ENCODE data around the gene ZNF837.

Gene ZNF837

DNA sequence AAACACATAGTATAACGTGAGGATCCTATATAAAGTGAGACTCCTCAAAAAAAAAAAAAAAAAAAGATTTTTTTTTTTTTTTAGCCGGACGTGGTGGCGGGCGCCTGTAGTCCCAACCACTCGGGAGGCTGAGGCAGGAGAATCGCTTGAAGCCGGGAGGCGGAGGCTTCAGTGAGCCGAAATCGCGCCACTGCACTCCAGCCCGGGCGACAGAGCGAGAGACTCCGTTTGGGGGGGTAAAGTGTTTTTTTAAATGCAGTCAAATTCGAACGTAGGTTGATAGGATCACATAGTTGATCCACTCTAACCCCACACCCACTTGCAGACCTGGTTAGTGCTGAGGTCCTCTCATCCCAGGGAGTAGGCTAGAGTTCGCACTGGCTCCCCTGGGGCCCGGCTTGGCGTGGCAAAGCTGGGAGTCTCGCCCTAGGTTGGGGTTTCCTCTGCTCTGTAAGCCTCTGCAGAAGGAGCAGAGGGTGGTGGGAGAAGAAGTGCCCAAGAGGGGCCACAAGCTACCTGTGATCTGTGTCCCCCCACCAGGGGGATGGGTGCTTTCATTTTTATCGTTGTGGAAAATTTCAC, 21.1 kb upstream of the ZNF837 start:
- H3K9me3 ChIP-seq (ENCODE audit: control insufficient read depth, low read depth, low read length), result no peaks in the 10 kb centered on the region
- peak overlapping the region; percentile 80 for H3K4me3 ChIP-seq (ENCODE audit: low read length)
- no peak overlapping the region for H3K27ac ChIP-seq (ENCODE audit: low read length)
- H3K4me1 ChIP-seq (ENCODE audit: control insufficient read depth, low read depth, low read length), result peaks cover 8% of the 10 kb centered on the region
- no peaks in the 10 kb centered on the region for H3K36me3 ChIP-seq (ENCODE audit: control insufficient read depth, low read depth, low read length)
- H3K9ac ChIP-seq (ENCODE audit: low read length), result peak overlapping the region; percentile 81
- peaks cover 6% of the 10 kb centered on the region for H3K27me3 ChIP-seq (ENCODE audit: control insufficient read depth, insufficient read depth, low read length)

DNA sequence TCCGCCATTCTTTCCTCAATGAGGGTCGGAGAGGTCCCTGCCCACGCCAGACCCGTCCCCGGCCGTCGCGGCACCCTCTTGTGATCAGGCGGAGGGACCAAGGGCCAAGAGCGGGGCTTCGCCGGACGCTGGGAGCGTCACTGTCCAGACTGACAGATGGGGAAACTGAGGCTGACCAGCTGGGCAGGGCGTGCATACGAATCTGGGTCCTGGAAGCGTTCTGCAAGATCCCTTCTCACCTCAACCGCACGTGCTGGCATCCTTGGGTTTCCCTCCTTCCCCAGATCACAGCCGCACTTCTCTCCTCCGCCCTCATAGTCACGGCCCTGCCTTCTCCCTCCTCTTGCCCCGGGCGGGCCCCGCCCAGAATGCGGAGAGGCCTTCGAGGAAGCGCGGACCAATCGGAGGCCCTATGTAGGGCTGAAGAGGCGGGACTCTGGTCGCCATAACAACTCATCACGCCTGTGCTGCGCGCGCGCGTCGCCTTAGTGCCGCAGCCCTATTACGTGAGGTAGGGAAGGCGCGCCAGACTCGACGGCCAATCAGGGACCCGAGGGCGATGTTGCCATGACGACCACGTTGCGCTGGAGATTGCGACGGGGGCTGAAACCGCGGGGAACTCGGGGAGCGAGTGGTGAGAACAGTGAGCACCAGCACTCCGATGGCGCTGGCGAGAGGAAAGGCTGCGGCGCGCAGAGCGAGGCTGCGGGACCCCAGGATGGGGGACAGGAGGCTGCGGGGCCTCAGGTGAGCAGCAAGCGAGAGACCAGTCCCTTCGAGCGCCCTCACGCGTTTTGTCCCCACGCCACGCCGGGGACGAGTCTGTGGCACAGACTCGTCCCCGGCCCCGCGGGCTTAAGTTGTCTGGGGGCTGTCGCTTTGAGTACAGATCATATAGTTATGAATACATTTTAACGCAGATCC, 20.3 kb upstream of the ZNF837 start:
- Histone ChIP-seq H3K4me1 (ENCODE audit: control insufficient read depth, low read depth, low read length) (peaks cover 8% of the 10 kb centered on the region), H3K27ac (ENCODE audit: low read length) (no peak overlapping the region), H3K9ac (ENCODE audit: low read length) (peak overlapping the region; percentile 81), H3K4me3 (ENCODE audit: low read length) (peak overlapping the region; percentile 85), H3K9me3 (ENCODE audit: control insufficient read depth, low read depth, low read length) (no peaks in the 10 kb centered on the region), H3K27me3 (ENCODE audit: control insufficient read depth, insufficient read depth, low read length) (peaks cover 8% of the 10 kb centered on the region), H3K36me3 (ENCODE audit: control insufficient read depth, low read depth, low read length) (no peaks in the 10 kb centered on the region)

DNA sequence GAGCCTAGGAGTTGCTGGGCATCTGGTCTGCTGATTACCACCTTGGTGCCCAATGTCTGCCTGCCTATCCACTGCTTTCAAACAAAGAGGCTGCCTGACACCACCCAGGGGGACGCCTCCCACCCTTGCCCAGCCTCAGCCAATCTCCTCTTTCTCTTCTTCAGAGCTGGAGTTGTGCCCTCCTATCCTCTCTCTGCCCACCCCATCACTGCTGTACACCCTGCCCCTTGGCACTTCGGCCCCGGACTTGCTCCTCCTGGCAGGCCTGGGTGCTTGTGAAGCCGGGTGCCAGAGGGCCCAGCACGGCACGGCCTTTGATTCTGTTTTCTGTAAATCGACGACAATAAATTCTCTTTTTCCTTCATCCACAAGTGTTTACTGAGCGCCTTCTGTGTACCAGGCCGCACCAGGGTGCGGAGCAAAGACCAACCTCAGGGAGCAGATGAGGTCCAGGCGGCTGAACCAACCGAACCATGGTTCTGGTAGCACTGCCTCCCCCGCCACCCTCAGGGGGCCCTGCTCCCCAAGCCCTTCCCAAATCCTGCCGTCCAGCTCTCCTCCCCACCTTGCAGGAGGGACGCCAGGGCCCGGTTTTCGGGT, 19.6 kb upstream of the ZNF837 start:
- Histone ChIP-seq H3K4me1 (ENCODE audit: control insufficient read depth, low read depth, low read length) (peaks cover 8% of the 10 kb centered on the region), H3K4me3 (ENCODE audit: low read length) (peak overlapping the region; percentile 85)

DNA sequence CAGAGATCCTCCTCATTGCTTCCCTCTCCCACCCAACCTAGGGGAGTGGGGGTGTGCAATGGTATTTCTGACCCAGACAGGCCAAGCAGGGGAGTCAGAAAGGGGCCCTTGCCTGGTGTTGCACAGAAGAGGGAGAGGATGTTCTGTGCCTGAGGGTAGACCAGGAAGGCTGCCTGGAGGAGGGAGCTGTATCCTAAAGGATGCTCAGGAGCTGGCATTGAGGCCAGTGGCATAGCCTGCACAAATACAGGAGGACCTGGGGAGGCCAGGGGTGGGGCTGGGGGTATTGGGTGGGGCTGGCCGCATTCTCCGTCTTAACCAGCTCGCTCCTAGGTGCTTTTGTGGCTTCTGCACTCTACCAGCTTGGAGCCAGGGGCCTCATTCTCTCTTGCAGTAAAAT, 19.1 kb upstream of the ZNF837 start:
- peaks cover 2% of the 10 kb centered on the region for H3K36me3 ChIP-seq (ENCODE audit: control insufficient read depth, low read depth, low read length)
- peaks cover 8% of the 10 kb centered on the region for H3K27me3 ChIP-seq (ENCODE audit: control insufficient read depth, insufficient read depth, low read length)
- no peak overlapping the region for H3K9ac ChIP-seq (ENCODE audit: low read length)
- H3K4me1 ChIP-seq (ENCODE audit: control insufficient read depth, low read depth, low read length), result peaks cover 8% of the 10 kb centered on the region
- H3K4me3 ChIP-seq (ENCODE audit: low read length), result no peak overlapping the region
- no peaks in the 10 kb centered on the region for H3K9me3 ChIP-seq (ENCODE audit: control insufficient read depth, low read depth, low read length)
- no peak overlapping the region for H3K27ac ChIP-seq (ENCODE audit: low read length)

More for the DNA sequence above, 19.6 kb upstream of the ZNF837 start:
- peak overlapping the region; percentile 37 for H3K9ac ChIP-seq (ENCODE audit: low read length)
- no peaks in the 10 kb centered on the region for H3K36me3 ChIP-seq (ENCODE audit: control insufficient read depth, low read depth, low read length)
- no peak overlapping the region for H3K27ac ChIP-seq (ENCODE audit: low read length)
- H3K27me3 ChIP-seq (ENCODE audit: control insufficient read depth, insufficient read depth, low read length), result peaks cover 8% of the 10 kb centered on the region
- no peaks in the 10 kb centered on the region for H3K9me3 ChIP-seq (ENCODE audit: control insufficient read depth, low read depth, low read length)

DNA sequence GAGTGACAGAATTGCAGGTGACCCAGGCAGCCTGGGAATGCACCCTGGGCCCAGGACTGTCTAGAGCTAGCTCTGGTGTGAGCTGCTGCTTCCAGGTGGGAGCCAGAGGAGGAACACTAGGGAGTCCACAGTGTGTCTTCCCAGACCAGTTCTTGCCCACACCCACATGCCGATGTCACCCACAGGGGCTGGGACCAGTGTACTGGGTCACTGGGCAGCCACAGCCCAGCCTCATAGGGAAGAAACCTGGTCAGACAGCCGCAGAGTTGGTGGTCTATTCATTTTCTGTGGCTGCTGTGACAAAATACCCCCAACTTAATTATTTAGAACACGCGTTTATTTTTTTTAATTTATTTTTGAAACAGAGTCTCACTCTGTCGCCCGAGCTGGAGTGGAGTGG, 17.7 kb upstream of the ZNF837 start:
- H3K9me3 ChIP-seq (ENCODE audit: control insufficient read depth, low read depth, low read length), result no peaks in the 10 kb centered on the region
- peaks cover 15% of the 10 kb centered on the region for H3K36me3 ChIP-seq (ENCODE audit: control insufficient read depth, low read depth, low read length)
- H3K27ac ChIP-seq (ENCODE audit: low read length), result no peak overlapping the region
- H3K9ac ChIP-seq (ENCODE audit: low read length), result no peak overlapping the region
- peaks cover 8% of the 10 kb centered on the region for H3K27me3 ChIP-seq (ENCODE audit: control insufficient read depth, insufficient read depth, low read length)
- H3K4me1 ChIP-seq (ENCODE audit: control insufficient read depth, low read depth, low read length), result peaks cover 8% of the 10 kb centered on the region
- no peak overlapping the region for H3K4me3 ChIP-seq (ENCODE audit: low read length)

DNA sequence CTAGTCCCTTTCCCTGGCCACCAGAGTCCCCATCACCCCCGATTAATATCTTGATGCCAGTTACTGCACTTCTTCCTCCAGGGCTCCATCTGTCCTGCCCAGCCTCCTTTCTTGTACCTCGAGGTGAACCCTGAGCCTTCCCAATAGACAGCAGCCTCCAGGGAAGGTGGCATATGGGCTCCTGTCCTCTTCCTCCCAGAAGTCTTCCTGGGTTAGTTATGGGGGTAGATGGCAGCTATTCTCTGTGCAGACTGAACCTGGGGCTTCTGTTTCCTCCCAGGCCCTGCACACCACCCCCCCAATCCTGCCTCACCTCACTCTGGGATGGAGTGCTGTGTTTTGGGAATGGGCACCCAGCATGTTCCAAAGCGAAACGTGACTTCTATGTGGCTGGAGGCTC, 17.3 kb upstream of the ZNF837 start:
- Histone ChIP-seq H3K9me3 (ENCODE audit: control insufficient read depth, low read depth, low read length) (no peaks in the 10 kb centered on the region), H3K36me3 (ENCODE audit: control insufficient read depth, low read depth, low read length) (peaks cover 20% of the 10 kb centered on the region), H3K4me1 (ENCODE audit: control insufficient read depth, low read depth, low read length) (peaks cover 8% of the 10 kb centered on the region), H3K27me3 (ENCODE audit: control insufficient read depth, insufficient read depth, low read length) (peaks cover 8% of the 10 kb centered on the region), H3K9ac (ENCODE audit: low read length) (no peak overlapping the region), H3K4me3 (ENCODE audit: low read length) (no peak overlapping the region), H3K27ac (ENCODE audit: low read length) (no peak overlapping the region)

DNA sequence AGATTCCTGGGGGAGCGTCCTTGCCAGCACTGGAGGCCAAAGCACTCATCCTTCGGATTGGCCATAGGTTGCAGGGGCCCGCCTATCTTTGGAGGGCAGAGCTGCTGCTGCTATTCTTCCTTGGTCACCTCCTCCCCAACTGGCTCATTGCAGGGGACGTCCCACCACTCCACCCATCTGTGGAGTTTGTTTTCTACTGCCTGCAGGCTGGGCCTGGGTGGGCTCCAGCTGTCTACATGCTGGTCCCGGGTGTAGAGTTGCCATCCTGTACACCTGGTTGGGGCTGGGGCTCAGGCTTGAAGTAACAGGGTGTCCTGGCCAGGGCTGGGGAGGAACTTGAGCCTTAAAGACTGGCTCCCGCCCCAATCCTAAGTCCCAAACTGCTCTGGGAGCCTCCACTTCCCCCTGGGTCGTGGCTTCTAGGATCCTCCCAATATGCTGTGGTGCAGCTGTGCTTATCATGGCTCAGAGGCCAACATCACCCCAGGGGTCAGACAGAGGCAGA, 16.8 kb upstream of the ZNF837 start:
- H3K27ac ChIP-seq (ENCODE audit: low read length), result no peak overlapping the region
- H3K9me3 ChIP-seq (ENCODE audit: control insufficient read depth, low read depth, low read length), result no peaks in the 10 kb centered on the region
- no peak overlapping the region for H3K9ac ChIP-seq (ENCODE audit: low read length)
- peaks cover 25% of the 10 kb centered on the region for H3K36me3 ChIP-seq (ENCODE audit: control insufficient read depth, low read depth, low read length)
- H3K4me1 ChIP-seq (ENCODE audit: control insufficient read depth, low read depth, low read length), result peaks cover 8% of the 10 kb centered on the region
- H3K27me3 ChIP-seq (ENCODE audit: control insufficient read depth, insufficient read depth, low read length), result peaks cover 8% of the 10 kb centered on the region
- H3K4me3 ChIP-seq (ENCODE audit: low read length), result no peak overlapping the region

DNA sequence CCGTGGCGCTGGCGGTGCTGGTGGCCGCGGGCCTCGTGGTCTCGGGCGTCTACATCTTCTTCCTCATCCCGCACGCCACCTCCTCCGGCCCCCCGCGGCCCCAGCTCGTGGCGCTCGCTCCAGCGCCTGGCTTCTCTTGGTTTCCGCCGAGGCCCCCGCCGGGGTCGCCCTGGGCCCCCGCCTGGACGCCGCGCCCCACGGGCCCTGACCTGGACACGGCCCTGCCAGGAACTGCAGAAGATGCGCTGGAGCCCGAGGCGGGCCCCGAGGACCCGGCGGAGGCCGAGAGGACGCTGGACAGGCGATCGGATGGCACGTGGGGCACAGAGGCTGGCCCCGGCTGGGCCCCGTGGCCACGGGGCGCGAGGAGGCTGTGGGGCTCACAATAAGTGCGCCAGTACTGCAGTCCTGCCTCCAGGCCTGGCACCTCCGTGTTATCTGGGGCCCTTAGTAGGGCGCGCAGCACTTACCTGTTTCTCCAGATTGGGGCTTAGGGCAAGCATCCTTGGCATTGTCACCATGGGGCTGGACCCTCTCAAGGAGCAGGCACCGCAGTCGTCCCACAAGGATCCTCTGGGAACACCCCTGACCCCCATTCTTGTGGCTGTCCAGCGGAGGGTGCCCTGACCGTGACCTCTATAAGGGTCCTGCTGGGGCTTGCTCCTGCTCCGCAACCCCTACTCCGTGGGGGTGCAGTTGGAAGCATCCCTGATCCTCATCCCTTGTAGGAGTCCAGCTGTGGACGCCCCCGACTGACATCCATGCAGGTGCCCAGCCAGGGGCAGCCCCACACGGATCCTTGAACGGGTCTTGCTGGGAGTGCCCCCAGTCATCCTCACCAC, 16.1 kb upstream of the ZNF837 start:
- Histone ChIP-seq H3K9ac (ENCODE audit: low read length) (no peak overlapping the region), H3K27me3 (ENCODE audit: control insufficient read depth, insufficient read depth, low read length) (peaks cover 8% of the 10 kb centered on the region)

DNA sequence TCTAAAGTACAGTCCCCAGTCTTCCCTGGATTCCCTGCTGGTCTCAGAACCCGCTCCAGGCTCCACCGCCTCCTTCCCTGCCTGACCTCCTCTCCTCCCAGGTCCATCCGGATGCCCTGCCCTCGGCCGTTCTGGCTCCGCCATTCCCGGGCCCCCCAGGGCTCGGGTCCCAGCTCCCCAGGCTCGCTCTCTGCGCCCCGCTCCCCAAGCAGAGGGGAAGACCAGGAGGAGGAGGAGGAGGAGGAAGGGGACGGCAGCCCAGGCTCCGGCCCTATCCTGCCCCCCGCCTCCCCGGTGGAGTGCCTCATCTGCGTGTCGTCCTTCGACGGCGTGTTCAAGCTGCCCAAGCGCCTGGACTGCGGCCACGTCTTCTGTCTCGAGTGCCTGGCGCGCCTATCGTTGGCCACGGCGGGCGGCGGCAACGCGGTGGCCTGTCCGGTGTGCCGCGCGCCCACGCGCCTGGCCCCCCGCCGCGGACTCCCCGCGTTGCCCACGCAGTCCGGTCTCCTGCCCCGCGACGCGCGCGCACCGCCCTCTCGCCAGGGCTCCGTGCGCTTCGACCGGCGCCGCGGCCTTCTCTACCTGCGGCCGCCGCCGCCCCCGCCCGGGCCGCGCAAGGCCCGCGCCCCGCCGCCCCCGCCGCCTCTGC, 15.3 kb upstream of the ZNF837 start:
- Histone ChIP-seq H3K4me3 (ENCODE audit: low read length) (peak overlapping the region; percentile 47), H3K27me3 (ENCODE audit: control insufficient read depth, insufficient read depth, low read length) (peaks cover 8% of the 10 kb centered on the region), H3K4me1 (ENCODE audit: control insufficient read depth, low read depth, low read length) (peaks cover 8% of the 10 kb centered on the region), H3K9ac (ENCODE audit: low read length) (no peak overlapping the region), H3K27ac (ENCODE audit: low read length) (no peak overlapping the region), H3K36me3 (ENCODE audit: control insufficient read depth, low read depth, low read length) (peaks cover 36% of the 10 kb centered on the region), H3K9me3 (ENCODE audit: control insufficient read depth, low read depth, low read length) (no peaks in the 10 kb centered on the region)

More for the DNA sequence above, 16.1 kb upstream of the ZNF837 start:
- H3K4me3 ChIP-seq (ENCODE audit: low read length), result peak overlapping the region; percentile 24
- H3K9me3 ChIP-seq (ENCODE audit: control insufficient read depth, low read depth, low read length), result no peaks in the 10 kb centered on the region
- peaks cover 8% of the 10 kb centered on the region for H3K4me1 ChIP-seq (ENCODE audit: control insufficient read depth, low read depth, low read length)
- H3K36me3 ChIP-seq (ENCODE audit: control insufficient read depth, low read depth, low read length), result peaks cover 29% of the 10 kb centered on the region
- H3K27ac ChIP-seq (ENCODE audit: low read length), result no peak overlapping the region

DNA sequence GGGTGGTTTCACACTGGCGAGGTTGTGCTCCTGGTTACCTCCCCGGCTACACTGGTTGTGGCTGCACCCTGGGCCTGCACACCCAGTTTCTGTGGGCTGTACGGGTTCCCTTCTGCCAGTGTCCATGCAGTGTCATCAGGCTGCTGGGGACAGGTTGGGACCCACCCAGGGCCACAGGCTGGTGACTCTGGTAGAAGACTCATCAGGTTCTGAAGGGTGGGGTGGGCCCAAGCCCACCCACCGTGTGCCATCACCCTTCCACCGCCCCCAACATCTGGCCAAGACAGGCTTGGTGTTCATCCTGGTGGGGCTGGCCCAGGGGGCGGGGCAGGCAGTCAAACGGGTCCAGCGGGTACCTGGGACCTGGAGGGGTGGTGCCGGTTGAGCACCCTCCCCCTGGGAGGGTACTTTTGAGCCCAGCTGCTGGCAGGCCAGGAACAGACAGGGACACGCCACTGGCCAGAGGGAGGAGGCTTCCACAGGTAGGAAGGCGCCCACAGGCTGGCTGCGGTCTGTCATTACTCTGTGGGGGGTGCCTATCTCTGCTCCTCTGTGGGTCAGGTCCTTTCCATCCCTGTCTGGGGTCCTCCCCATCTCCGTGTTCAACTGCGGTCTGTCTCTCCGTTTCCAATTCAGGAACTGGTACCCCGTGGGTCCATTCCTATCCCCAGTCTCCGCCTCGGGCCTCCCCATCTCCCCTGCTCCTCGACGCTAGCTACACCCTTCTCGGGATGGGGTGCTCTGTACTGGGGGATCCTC, 14.6 kb upstream of the ZNF837 start, which contains the start of gene RNF225:
TSS of gene RNF225 (plus strand) at position 437 of the 759 bp plus-strand sequence. CDS start 434 bp downstream, outside the sequence.
- Histone ChIP-seq H3K27me3 (ENCODE audit: control insufficient read depth, insufficient read depth, low read length) (peaks cover 8% of the 10 kb centered on the region), H3K36me3 (ENCODE audit: control insufficient read depth, low read depth, low read length) (peaks cover 43% of the 10 kb centered on the region), H3K9ac (ENCODE audit: low read length) (no peak within 1 kb of the TSS), H3K4me1 (ENCODE audit: control insufficient read depth, low read depth, low read length) (peaks cover 2% of the 10 kb centered on the region), H3K27ac (ENCODE audit: low read length) (no peak within 1 kb of the TSS), H3K9me3 (ENCODE audit: control insufficient read depth, low read depth, low read length) (no peaks in the 10 kb centered on the region), H3K4me3 (ENCODE audit: low read length) (peak within 1 kb of the TSS; percentile 47)
